H1 (cell line): ENCODE results near the gene CTU1. TPM values are rescaled to one million over a fixed set of nuclear protein-coding genes. Genes with fewer than 3 reads are reported as not detected.

ENCODE experiments used
- CTCF ChIA-PET: fragments of 300-600 bp; sonication (Branson Sonifier 250); formaldehyde crosslinking; loops from one replicate; lab custom pipeline; 2021; ENCODE audit not compliant: partially characterized antibody; lab: Charles Lee
- POLR2A ChIA-PET: fragments of 300-600 bp; sonication (Branson Sonifier 250); formaldehyde crosslinking; loops from one replicate; lab custom pipeline; 2021; ENCODE audit warnings: inconsistent platforms; ENCODE audit not compliant: partially characterized antibody; lab: Charles Lee
- DNase-seq, 2 experiments: peaks; one replicate each; pipeline versions ENCODE4 v3.0.0 to v3.0.0-alpha.2; 2010 to 2022; ENCODE audit warnings: low spot score in 2 of 2, low read depth in 1 of 2, mixed read lengths in 1 of 2
- FAIRE-seq: peaks from 2 replicates; lab custom pipeline; 2011; peaks lifted over from hg19 to GRCh38; lab: Jason Lieb, UNC
- H2AFZ ChIP-seq: 2 replicates; pipeline ENCODE4 v1.8.1; 2012; ENCODE audit warnings: low read length, inconsistent platforms
- H2AK5ac ChIP-seq: 2 replicates; pipeline ENCODE4 v1.6.1; 2013; ENCODE audit warnings: low read depth, low read length
- H2BK120ac ChIP-seq: replicated peaks from 2 replicates; pipeline ENCODE3; 2013; ENCODE audit warnings: low read depth, low read length, inconsistent platforms
- H2BK12ac ChIP-seq: 2 replicates; pipeline ENCODE4 v1.6.1; 2013; ENCODE audit warnings: low read depth, low read length
- H2BK15ac ChIP-seq: 2 replicates; pipeline ENCODE4 v1.6.1; 2013; ENCODE audit warnings: low read length
- H2BK20ac ChIP-seq: 2 replicates; pipeline ENCODE4 v1.6.1; 2013; ENCODE audit warnings: low read length
- H2BK5ac ChIP-seq: 2 replicates; pipeline ENCODE4 v1.6.1; 2013; ENCODE audit warnings: low read depth, low read length
- H3K14ac ChIP-seq: 2 replicates; pipeline ENCODE4 v1.6.1; 2013; ENCODE audit warnings: inconsistent platforms; ENCODE audit not compliant: insufficient read length
- H3K18ac ChIP-seq: 2 replicates; pipeline ENCODE4 v1.6.1; 2013; ENCODE audit warnings: low read length; ENCODE audit errors: extremely low read depth
- H3K23ac ChIP-seq: 2 replicates; pipeline ENCODE4 v1.6.1; 2013; ENCODE audit warnings: inconsistent platforms; ENCODE audit not compliant: insufficient read length
- H3K23me2 ChIP-seq: 2 replicates; pipeline ENCODE4 v1.6.1; 2013; ENCODE audit warnings: low read depth, low read length
- H3K27ac ChIP-seq: 2 replicates; pipeline ENCODE4 v1.6.1; 2011; ENCODE audit warnings: low read depth, low read length, inconsistent platforms
- H3K27me3 ChIP-seq, 4 experiments: replicated peaks in 1 of 4; 1 replicate in 1 of 4; 2 replicates in 3 of 4; pipeline versions ENCODE4 v1.6.1 to v1.8.1; 2011 to 2013; ENCODE audit warnings: low read length in 3 of 4, mild to moderate bottlenecking in 3 of 4, inconsistent platforms in 2 of 4, mixed read lengths in 2 of 4, moderate library complexity in 1 of 4; ENCODE audit not compliant: control insufficient read depth in 3 of 4, insufficient read depth in 3 of 4; ENCODE audit errors: extremely low read depth in 1 of 4
- H3K36me3 ChIP-seq, 4 experiments: 2 replicates each; pipeline versions ENCODE4 v1.6.1 to v1.8.1; 2011 to 2013; ENCODE audit warnings: mild to moderate bottlenecking in 4 of 4, low read length in 3 of 4, moderate library complexity in 2 of 4, control low read depth in 1 of 4, inconsistent platforms in 1 of 4; ENCODE audit not compliant: insufficient read depth in 4 of 4, control insufficient read depth in 2 of 4
- H3K4ac ChIP-seq: replicated peaks from 2 replicates; pipeline ENCODE3; 2013; ENCODE audit warnings: low read length, low read depth, mixed read lengths, inconsistent platforms; ENCODE audit not compliant: insufficient read length
- H3K4me1 ChIP-seq, 4 experiments: replicated peaks in 1 of 4; 1 replicate in 1 of 4; 2 replicates in 3 of 4; pipeline versions ENCODE4 v1.6.1 to v1.8.1; 2011 to 2013; ENCODE audit warnings: low read length in 3 of 4, inconsistent platforms in 2 of 4, mixed read lengths in 1 of 4; ENCODE audit not compliant: insufficient read depth in 4 of 4, control insufficient read depth in 3 of 4
- H3K4me2 ChIP-seq, 2 experiments: 2 replicates each; pipeline versions ENCODE4 v1.6.1 to v1.8.1; 2011 to 2013; ENCODE audit warnings: low read depth in 2 of 2, low read length in 2 of 2, control low read depth in 1 of 2, inconsistent platforms in 1 of 2, mild to moderate bottlenecking in 1 of 2; ENCODE audit not compliant: insufficient read depth in 1 of 2
- H3K4me3 ChIP-seq, 4 experiments: fragments of 200-600, 300-600 bp in 1 of 4; sonication (generic), shearing (Covaris generic), sonication (Bioruptor Twin) in 1 of 4; 2 replicates each; pipeline versions ENCODE4 v1.5.1 to v1.8.1; 2011 to 2016; ENCODE audit warnings: low read length in 4 of 4, low read depth in 3 of 4, control low read depth in 2 of 4, inconsistent platforms in 2 of 4, mild to moderate bottlenecking in 2 of 4, mixed read lengths in 1 of 4, moderate library complexity in 1 of 4; ENCODE audit not compliant: insufficient read depth in 2 of 4; ENCODE audit errors: extremely low read depth in 1 of 4
- H3K56ac ChIP-seq: replicated peaks from 2 replicates; pipeline ENCODE3; 2013; ENCODE audit warnings: low read depth, mild to moderate bottlenecking, mixed read lengths, low read length, inconsistent platforms; ENCODE audit not compliant: insufficient read length
- H3K79me1 ChIP-seq: 2 replicates; pipeline ENCODE4 v1.6.1; 2013; ENCODE audit warnings: low read depth, low read length, control low read depth
- H3K79me2 ChIP-seq, 2 experiments: 2 replicates each; pipeline versions ENCODE4 v1.6.1 to v1.8.1; 2012 to 2013; ENCODE audit warnings: low read length in 2 of 2, mild to moderate bottlenecking in 2 of 2, inconsistent platforms in 1 of 2; ENCODE audit not compliant: insufficient read depth in 2 of 2, control insufficient read depth in 1 of 2
- H3K9ac ChIP-seq, 4 experiments: replicated peaks in 1 of 4; 1 replicate in 1 of 4; 2 replicates in 3 of 4; pipeline versions ENCODE4 v1.6.1 to v1.8.1; 2011 to 2013; ENCODE audit warnings: low read depth in 3 of 4, low read length in 3 of 4, control low read depth in 2 of 4, mild to moderate bottlenecking in 2 of 4, moderate library complexity in 2 of 4, inconsistent platforms in 1 of 4; ENCODE audit errors: extremely low read depth in 1 of 4
- H3K9me3 ChIP-seq, 2 experiments: 2 replicates each; pipeline versions ENCODE4 v1.6.1 to v1.8.1; 2012 to 2013; ENCODE audit warnings: mild to moderate bottlenecking in 2 of 2, moderate library complexity in 2 of 2, control low read depth in 1 of 2, inconsistent platforms in 1 of 2, low read depth in 1 of 2, low read length in 1 of 2, mixed read lengths in 1 of 2; ENCODE audit not compliant: insufficient read depth in 2 of 2
- H4K20me1 ChIP-seq, 2 experiments: replicated peaks in 1 of 2; 2 replicates each; pipeline versions ENCODE3 to v1.8.1; 2011 to 2013; ENCODE audit warnings: inconsistent platforms in 2 of 2, low read length in 2 of 2, mild to moderate bottlenecking in 1 of 2; ENCODE audit not compliant: insufficient read depth in 2 of 2, control insufficient read depth in 1 of 2
- H4K5ac ChIP-seq: 2 replicates; pipeline ENCODE4 v1.6.1; 2013; ENCODE audit warnings: low read length, low read depth, mixed read lengths, inconsistent platforms; ENCODE audit not compliant: insufficient read length
- H4K8ac ChIP-seq: 2 replicates; pipeline ENCODE4 v1.8.0; 2013; ENCODE audit warnings: mild to moderate bottlenecking, moderate library complexity, low read length, inconsistent platforms; ENCODE audit not compliant: insufficient read depth; ENCODE audit errors: extremely low read depth
- H4K91ac ChIP-seq: replicated peaks from 2 replicates; pipeline ENCODE3; 2013; ENCODE audit warnings: low read length, mixed read lengths, inconsistent platforms; ENCODE audit not compliant: insufficient read length
- CHD2 ChIP-seq: IDR thresholded peaks from 2 replicates; pipeline ENCODE4 v1.6.1; 2012; ENCODE audit warnings: low read length, improper control_type of control experiment
- GABPA ChIP-seq: IDR thresholded peaks from 2 replicates; pipeline ENCODE4 v1.6.1; 2011; ENCODE audit warnings: mild to moderate bottlenecking, low read length, moderate library complexity, borderline replicate concordance; ENCODE audit not compliant: insufficient read depth
- RAD21 ChIP-seq, 2 experiments: IDR thresholded peaks in 1 of 2; conservative IDR thresholded peaks in 1 of 2; 2 replicates each; pipeline ENCODE4 v1.6.1; 2011; ENCODE audit warnings: low read depth in 2 of 2, low read length in 2 of 2, improper control_type of control experiment in 1 of 2, inconsistent platforms in 1 of 2, mild to moderate bottlenecking in 1 of 2, moderate library complexity in 1 of 2
- TCF12 ChIP-seq: IDR thresholded peaks from 2 replicates; pipeline ENCODE4 v1.6.1; 2011; ENCODE audit warnings: low read depth, mild to moderate bottlenecking, low read length
- WGBS, 2 experiments: shearing (Covaris generic) in 1 of 2; methylation state at CpG; one replicate each; pipeline versions ENCODE4 v1.1.6 to v1.1.7; 2013 to 2015; ENCODE audit warnings: low lambda C conversion rate in 2 of 2, mixed read lengths in 2 of 2, inconsistent platforms in 1 of 2, low coverage in 1 of 2, missing lambda C conversion rate in 1 of 2; ENCODE audit not compliant: insufficient replicate concordance in 2 of 2, insufficient coverage in 1 of 2, insufficient read length in 1 of 2; ENCODE audit errors: extremely low coverage in 1 of 2, missing lambda C conversion rate in 1 of 2; 5-methylcytosine and 5-hydroxymethylcytosine counted together
- polyA plus RNA-seq, 7 experiments: library from polyadenylated mRNA; depleted of rRNA in 3 of 7; stranded (reverse) in 5 of 7; unstranded in 2 of 7; fragments of >200 nt in 5 of 7; fragments of 200-250 nt in 2 of 7; gene quantifications; 1 replicate in 5 of 7; 2 replicates in 1 of 7; 4 replicates in 1 of 7; pipeline versions ENCODE4 v1.2.1 to v1.2.3, GENCODE V29; 2011 to 2013; ENCODE audit warnings: missing spikeins in 2 of 7, mixed read lengths in 2 of 7
- total RNA-seq: library from RNA; stranded (reverse); fragmentation: NEBNext Ultra II Directional; extraction: Animal tissue kit (Norgen Biotek cat#: 25700); gene quantifications from 2 replicates; pipeline ENCODE4 v1.2.1, GENCODE V29; 2021

The CTU1 gene
- total and polyA plus RNA-seq, 2 of the 8 experiments (the other 6 are each of a cell fraction or from before 2014, with no cell fraction given): 4.6 to 7.2 TPM

GRCh38 chr19:51123381-51123800 is 15.2 kb upstream of the CTU1 start:
- POLR2A ChIA-PET: no interaction called here
- H2AFZ ChIP-seq: no peak overlapping the region; the same call in 1 of the 2 replicates
- H2BK20ac ChIP-seq: no peak overlapping the region
- DNase-seq (no peak), FAIRE-seq (no peak)
- WGBS, 2 experiments: 90% methylated on average over 6 of the region's 6 CpGs; no CpG with 5 or more reads in 1 of the 2 experiments
- CTCF ChIA-PET: interaction anchor here (1.5 kb wide), 1 partner anchor 12 kb away, joined by 4 read pairs; no protein-coding TSS in a partner anchor
- H4K5ac ChIP-seq: no peak overlapping the region
- TF ChIP-seq TCF12 (no peak), RAD21 (IDR thresholded peaks at IDR 0.05 in 1 of 2, conservative IDR thresholded peaks at IDR 0.05 in 1 of 2; ENCODE audit: low read depth in 2 of 2, low read length in 2 of 2) (no peak), CHD2 (no peak), GABPA (no peak)
- no peak overlapping the region for H3K56ac ChIP-seq
- no peak overlapping the region for H2BK120ac ChIP-seq
- no peaks in the 10 kb centered on the region; the same call in 1 of the 2 replicates for H3K23me2 ChIP-seq
- H3K79me1 ChIP-seq: no peaks in the 10 kb centered on the region
- H3K27me3 ChIP-seq: no peaks in the 10 kb centered on the region; a peak in 1 of 7 replicates
- no peaks in the 10 kb centered on the region for H4K20me1 ChIP-seq
- H3K9me3 ChIP-seq: no peaks in the 10 kb centered on the region
- H3K27ac ChIP-seq: no peak overlapping the region
- no peaks in the 10 kb centered on the region for H3K36me3 ChIP-seq
- no peak overlapping the region for H2BK15ac ChIP-seq
- no peak overlapping the region for H2BK5ac ChIP-seq
- H3K9ac ChIP-seq: no peak overlapping the region
- H3K18ac ChIP-seq: no peak overlapping the region
- no peaks in the 10 kb centered on the region for H3K79me2 ChIP-seq
- H3K4ac ChIP-seq: no peak overlapping the region
- H2AK5ac ChIP-seq: no peak overlapping the region
- H3K4me3 ChIP-seq: no peak overlapping the region
- H4K8ac ChIP-seq: peak overlapping the region; percentile 43; the same call in 1 of the 2 replicates
- no peak overlapping the region for H3K4me2 ChIP-seq
- no peak overlapping the region for H4K91ac ChIP-seq
- H3K4me1 ChIP-seq: peaks cover 0 to 2% (median 0%) of the 10 kb centered on the region in 4 experiments; a peak in 1 of 7 replicates
- no peak overlapping the region for H2BK12ac ChIP-seq
- H3K14ac ChIP-seq: no peak overlapping the region
- no peak overlapping the region for H3K23ac ChIP-seq
